ENCODE data around the gene IAPP.
"Not testable (repeated sequence)": the region's sequence is repeated elsewhere in the genome, so short reads cannot be mapped to it uniquely, and the experiment has no call there.

IAPP gene

GRCh38 chr12:21381320-21381719, 8.6 kb downstream of the IAPP start:
- DNase-seq = not testable (repeated sequence)

- no peak for DNase-seq
Observed at GRCh38 chr12:21384261-21384660, 11.6 kb downstream of the IAPP start.

GRCh38 chr12:21387174-21387573, 14.5 kb downstream of the IAPP start:
- DNase-seq = no peak

- DNase-seq = no peak
Observed at GRCh38 chr12:21392384-21392783, 19.7 kb downstream of the IAPP start.

- DNase-seq = not testable (repeated sequence)
Observed at GRCh38 chr12:21394828-21395626, 22.3 kb downstream of the IAPP start.

- DNase-seq = no peak
Observed at GRCh38 chr12:21413369-21414277, 40.9 kb downstream of the IAPP start.

- DNase-seq = no peak
Observed at GRCh38 chr12:21416511-21417121, 43.9 kb downstream of the IAPP start.

GRCh38 chr12:21418398-21418797, 45.7 kb downstream of the IAPP start:
- DNase-seq = not testable (repeated sequence)

- not testable (repeated sequence) for DNase-seq
Observed at GRCh38 chr12:21419009-21419699, 46.5 kb downstream of the IAPP start.

- no peak for DNase-seq
Observed at GRCh38 chr12:21428241-21428640, 55.5 kb downstream of the IAPP start.
